Progenitor cell of endocrine pancreas (in vitro differentiated cells): ENCODE measurements around the gene POU6F2. TPM values are rescaled to one million over a fixed set of nuclear protein-coding genes. Genes with fewer than 3 reads are reported as not detected.

Experiments
- DNase-seq: peaks from one replicate; pipeline ENCODE4 v3.0.0; 2021; ENCODE audit warnings: low spot score; ENCODE audit not compliant: unreplicated experiment
- H3K27ac Mint-ChIP-seq: 2 replicates; pipeline ENCODE4 v1.8.0; 2021; ENCODE audit warnings: mild to moderate bottlenecking, moderate library complexity, mixed read lengths
- H3K27me3 Mint-ChIP-seq: 2 replicates; pipeline ENCODE4 v1.8.0; 2021; ENCODE audit warnings: mixed read lengths
- H3K36me3 Mint-ChIP-seq: 2 replicates; pipeline ENCODE4 v1.8.0; 2022; ENCODE audit warnings: mixed read lengths; ENCODE audit not compliant: insufficient read depth
- H3K4me1 Mint-ChIP-seq: 2 replicates; pipeline ENCODE4 v1.8.0; 2021; ENCODE audit warnings: low read depth, mixed read lengths
- H3K4me3 Mint-ChIP-seq: 2 replicates; pipeline ENCODE4 v1.8.0; 2021; ENCODE audit warnings: low read depth, mild to moderate bottlenecking, moderate library complexity, mixed read lengths
- H3K9me3 Mint-ChIP-seq: 2 replicates; pipeline ENCODE4 v1.8.0; 2021; ENCODE audit warnings: low read depth, mixed read lengths
- CTCF ChIP-seq: fragments of 200-600 bp; sonication (generic); IDR thresholded peaks from one replicate; pipeline ENCODE4 v1.5.0; 2021; ENCODE audit warnings: antibody characterized with exemption, mild to moderate bottlenecking; ENCODE audit not compliant: unreplicated experiment
- total RNA-seq: library from RNA; stranded (reverse); gene quantifications from 2 replicates; pipeline ENCODE4 v1.2.1, GENCODE V29; 2021

The POU6F2 gene
- total RNA-seq, 1 donor from 2014 or later = 5.6 TPM

GRCh38 chr7:39252916-39253315, 275.2 kb downstream of the POU6F2 start:
- TF ChIP-seq CTCF = no peak
- Mint-ChIP-seq H3K4me3 (no peak overlapping the region), H3K36me3 (no peaks in the 10 kb centered on the region), H3K4me1 (peaks cover 11% of the 10 kb centered on the region), H3K9me3 (no peaks in the 10 kb centered on the region), H3K27ac (no peak overlapping the region), H3K27me3 (peaks cover 36% of the 10 kb centered on the region)
- no peak for DNase-seq

GRCh38 chr7:39259391-39260003, 281.8 kb downstream of the POU6F2 start:
- Mint-ChIP-seq H3K4me1 (peaks cover 8% of the 10 kb centered on the region), H3K27ac (no peak overlapping the region), H3K4me3 (no peak overlapping the region), H3K27me3 (peaks cover 7% of the 10 kb centered on the region), H3K9me3 (no peaks in the 10 kb centered on the region), H3K36me3 (no peaks in the 10 kb centered on the region)
- TF ChIP-seq CTCF = no peak
- DNase-seq = no peak

GRCh38 chr7:39260279-39260844, 282.7 kb downstream of the POU6F2 start:
- no peak overlapping the region for H3K27ac Mint-ChIP-seq
- peaks cover 4% of the 10 kb centered on the region for H3K27me3 Mint-ChIP-seq
- H3K9me3 Mint-ChIP-seq = no peaks in the 10 kb centered on the region
- no peak for TF ChIP-seq CTCF
- no peak for DNase-seq
- no peak overlapping the region for H3K4me3 Mint-ChIP-seq
- H3K36me3 Mint-ChIP-seq = no peaks in the 10 kb centered on the region
- H3K4me1 Mint-ChIP-seq = peaks cover 8% of the 10 kb centered on the region

- peaks cover 8% of the 10 kb centered on the region for H3K4me1 Mint-ChIP-seq
- H3K27me3 Mint-ChIP-seq = no peaks in the 10 kb centered on the region
- H3K9me3 Mint-ChIP-seq = no peaks in the 10 kb centered on the region
- H3K27ac Mint-ChIP-seq = no peak overlapping the region
- no peak for TF ChIP-seq CTCF
- no peak for DNase-seq
- H3K4me3 Mint-ChIP-seq = no peak overlapping the region
- no peaks in the 10 kb centered on the region for H3K36me3 Mint-ChIP-seq
Observed at GRCh38 chr7:39261771-39262170, 284.1 kb downstream of the POU6F2 start.

- Mint-ChIP-seq H3K27me3 (no peaks in the 10 kb centered on the region), H3K27ac (no peak overlapping the region), H3K4me1 (no peaks in the 10 kb centered on the region), H3K36me3 (no peaks in the 10 kb centered on the region), H3K4me3 (no peak overlapping the region), H3K9me3 (no peaks in the 10 kb centered on the region)
- TF ChIP-seq CTCF = no peak
- no peak for DNase-seq
Observed at GRCh38 chr7:39265641-39266591, 288.2 kb downstream of the POU6F2 start.
